Stimulated activated CD8-positive, alpha-beta memory T cell treated with anti-CD3 and anti-CD28 coated beads, Interleukin-7, amount 100 ng/mL, for 24 hours (primary cell): ENCODE results near the gene CD300LG.
"Not testable (repeated sequence)": the region's sequence is repeated elsewhere in the genome, so short reads cannot be mapped to it uniquely, and the experiment has no call there.

ENCODE experiments used
- DNase-seq: peaks from one replicate; pipeline ENCODE4 v3.0.0-alpha.2; 2020; ENCODE audit warnings: low read depth

The CD300LG gene

GRCh38 chr17:43854498-43854897, 7.5 kb downstream of the CD300LG start:
- no peak for DNase-seq

GRCh38 chr17:43855061-43855460, 8.1 kb downstream of the CD300LG start:
- no peak for DNase-seq

DNA sequence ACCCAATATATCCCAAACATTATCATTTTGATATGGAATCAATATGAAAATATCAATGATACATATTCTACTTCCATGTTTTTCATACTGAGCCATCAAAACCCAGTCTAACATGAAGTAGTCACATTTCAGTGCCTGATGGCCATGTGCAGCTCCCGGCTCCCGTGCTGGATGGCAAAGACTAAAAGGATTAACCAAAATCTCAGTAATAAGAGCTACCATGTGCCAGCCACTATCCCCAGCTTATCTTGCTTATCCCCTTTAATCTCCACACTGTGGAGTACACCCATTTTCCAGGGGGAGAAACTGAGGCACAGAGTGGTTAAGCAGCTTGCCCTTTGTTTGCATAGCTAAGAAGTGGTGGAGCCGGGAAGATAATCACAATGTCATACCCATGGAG, 9.2 kb downstream of the CD300LG start:
- no peak for DNase-seq

GRCh38 chr17:43857141-43857540, 10.2 kb downstream of the CD300LG start:
- no peak for DNase-seq

- DNase-seq = no peak
These were observed 11.1 kb downstream of the CD300LG start for GRCh38 chr17:43857957-43858600.

- DNase-seq = no peak
These were observed 13.2 kb downstream of the CD300LG start for GRCh38 chr17:43860077-43860725.

DNA sequence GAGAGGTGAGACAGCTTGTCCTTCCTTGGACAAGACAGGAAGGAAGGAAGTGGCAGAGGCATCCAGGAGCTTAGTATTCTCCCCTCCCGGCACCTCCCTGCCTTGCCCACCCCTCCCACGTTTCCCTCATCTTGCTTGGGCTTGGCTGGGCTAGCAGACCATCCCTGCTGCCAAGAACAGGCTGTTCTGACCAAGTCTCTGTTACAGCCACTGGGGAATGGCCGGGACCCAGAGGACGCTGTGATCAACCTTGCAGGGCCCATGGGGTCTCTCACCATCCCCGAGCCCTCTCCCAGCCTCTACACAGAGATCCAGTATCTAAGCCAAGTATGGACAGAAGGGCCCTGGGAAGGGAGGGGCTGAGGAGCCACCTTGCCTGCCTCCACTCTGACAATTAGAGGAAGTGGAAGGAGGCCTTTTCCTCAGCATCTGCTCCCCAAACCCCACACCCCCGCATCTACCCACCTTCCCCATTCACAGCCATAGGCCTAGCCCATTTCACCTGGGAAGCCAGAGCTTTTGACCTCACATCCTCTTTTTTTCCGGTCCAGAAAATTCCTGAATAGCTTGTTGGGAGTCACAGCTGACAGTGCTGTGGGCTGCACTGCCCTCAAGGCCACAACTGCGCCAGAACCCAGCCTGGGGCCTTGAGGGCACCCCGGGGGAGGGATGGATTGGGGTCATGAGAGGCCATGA, 14.1 kb downstream of the CD300LG start:
- DNase-seq = no peak

DNA sequence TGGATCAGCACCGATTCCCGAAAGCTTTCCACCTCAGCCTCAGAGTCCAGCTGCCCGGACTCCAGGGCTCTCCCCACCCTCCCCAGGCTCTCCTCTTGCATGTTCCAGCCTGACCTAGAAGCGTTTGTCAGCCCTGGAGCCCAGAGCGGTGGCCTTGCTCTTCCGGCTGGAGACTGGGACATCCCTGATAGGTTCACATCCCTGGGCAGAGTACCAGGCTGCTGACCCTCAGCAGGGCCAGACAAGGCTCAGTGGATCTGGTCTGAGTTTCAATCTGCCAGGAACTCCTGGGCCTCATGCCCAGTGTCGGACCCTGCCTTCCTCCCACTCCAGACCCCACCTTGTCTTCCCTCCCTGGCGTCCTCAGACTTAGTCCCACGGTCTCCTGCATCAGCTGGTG, 15.0 kb downstream of the CD300LG start:
- DNase-seq = no peak

GRCh38 chr17:43864161-43864984, 17.4 kb downstream of the CD300LG start:
- DNase-seq = no peak

- no peak for DNase-seq
These were observed 21.4 kb downstream of the CD300LG start for GRCh38 chr17:43868226-43868994.

GRCh38 chr17:43869031-43869430, 22.1 kb downstream of the CD300LG start:
- DNase-seq = not testable (repeated sequence)

DNA sequence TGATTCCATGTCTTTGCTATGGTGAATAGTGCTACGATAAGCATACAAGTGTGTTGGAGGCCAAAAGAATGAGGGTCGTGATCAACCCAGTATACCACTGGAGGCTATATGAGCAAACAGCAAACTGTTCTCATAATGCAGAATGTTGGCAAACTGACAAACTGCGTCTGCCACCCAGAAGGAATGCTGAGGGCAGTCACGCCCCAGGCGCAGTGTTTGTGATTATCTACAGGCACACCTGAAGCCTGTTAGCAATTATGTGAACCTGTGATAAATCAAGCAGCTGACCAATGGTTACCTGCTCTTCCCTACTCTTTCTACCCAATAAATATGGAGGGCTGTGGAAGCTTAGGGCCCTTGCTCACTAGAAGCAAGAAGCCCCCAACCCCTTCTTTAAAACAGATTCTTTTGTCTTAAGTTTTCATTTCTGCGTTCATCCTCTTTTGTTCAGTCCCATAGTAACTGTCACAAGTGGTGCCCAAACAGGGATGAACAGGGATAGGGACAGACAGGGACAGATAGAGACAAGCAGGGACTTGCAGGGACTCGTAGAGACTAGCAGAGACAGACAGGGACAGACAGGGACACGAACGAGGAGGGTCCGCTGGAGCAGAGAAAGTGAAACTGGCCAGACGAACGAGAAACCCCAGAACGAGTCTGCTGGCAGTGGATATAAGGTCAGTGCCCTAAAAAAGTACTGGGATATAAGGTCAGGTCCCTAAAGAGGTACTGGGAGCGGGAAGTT, 25.1 kb downstream of the CD300LG start:
- DNase-seq = no peak

DNA sequence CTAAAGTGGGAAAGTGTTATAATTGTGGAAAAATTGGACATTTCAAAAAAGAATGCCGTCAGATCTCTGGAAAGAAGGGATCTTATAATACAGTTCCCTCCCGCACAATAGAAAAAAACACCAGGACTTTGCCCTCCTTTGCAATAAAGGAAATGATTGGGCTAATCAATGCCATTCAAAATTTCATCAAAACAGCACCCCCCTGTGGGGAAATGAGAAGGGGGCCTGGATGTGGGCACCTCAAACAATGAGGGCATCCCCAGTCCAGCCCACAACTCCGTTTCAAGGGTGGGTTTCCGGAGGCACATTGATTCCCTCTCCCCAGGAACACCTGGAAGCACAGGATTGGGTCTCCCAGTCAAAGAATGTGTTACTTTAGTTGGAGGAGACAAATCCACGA, 26.1 kb downstream of the CD300LG start:
- no peak for DNase-seq

DNA sequence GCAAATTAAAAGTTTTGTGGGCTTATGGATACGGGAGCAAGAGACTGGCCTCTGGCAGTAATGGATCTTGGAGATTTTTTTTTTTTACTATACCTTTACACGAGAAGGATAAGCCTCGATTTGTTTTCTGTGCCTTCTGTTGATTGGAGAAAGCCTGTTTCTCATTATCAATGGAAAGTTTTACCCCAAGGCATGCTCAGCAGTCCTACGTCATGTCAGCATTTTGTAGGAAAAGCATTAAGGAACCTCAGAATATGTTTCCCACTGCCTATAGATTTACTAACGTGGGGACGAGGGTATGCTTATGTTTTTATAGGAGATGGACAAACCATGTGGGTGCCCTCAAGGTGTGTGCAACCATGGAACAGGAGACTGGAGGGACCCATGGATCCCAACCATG, 26.8 kb downstream of the CD300LG start:
- DNase-seq = no peak

DNA sequence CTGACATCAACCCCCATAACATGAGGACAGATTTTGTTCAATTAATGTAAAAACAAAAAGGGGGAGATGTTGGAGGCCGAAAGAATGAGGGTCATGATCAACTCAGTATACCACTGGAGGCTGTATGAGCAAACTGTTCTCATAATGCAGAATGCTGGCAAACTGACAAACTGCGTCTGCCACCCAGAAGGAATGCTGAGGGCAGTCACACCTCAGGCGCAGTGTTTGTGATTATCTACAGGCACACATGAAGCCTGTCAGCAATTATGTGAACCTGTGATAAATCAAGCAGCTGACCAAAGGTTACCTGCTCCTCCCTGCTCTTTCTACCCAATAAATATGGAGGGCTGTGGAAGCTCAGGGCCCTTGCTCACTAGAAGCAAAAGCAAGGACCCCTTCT, 27.3 kb downstream of the CD300LG start:
- no peak for DNase-seq

GRCh38 chr17:43875476-43876147, 28.6 kb downstream of the CD300LG start:
- DNase-seq = no peak

DNA sequence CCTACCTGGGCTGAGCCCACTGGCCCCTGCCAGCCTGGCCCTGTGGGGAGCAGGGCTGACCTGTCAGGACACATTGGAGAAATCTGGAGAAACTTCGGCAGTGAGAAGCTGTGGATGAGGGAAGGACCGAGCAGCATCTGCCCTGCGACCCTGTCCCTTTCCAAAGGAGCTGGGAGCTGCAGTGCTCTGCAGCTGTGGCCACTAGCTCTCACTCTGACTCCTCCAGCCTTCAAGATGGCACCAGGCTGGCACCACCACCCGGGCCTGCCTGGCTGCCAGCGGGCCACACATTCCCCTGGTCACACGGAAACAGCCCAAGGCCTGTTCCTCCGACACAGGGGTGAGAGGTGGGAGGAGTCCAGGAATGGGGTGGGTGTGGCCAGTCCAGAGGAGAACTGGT, 30.1 kb downstream of the CD300LG start:
- no peak for DNase-seq

DNA sequence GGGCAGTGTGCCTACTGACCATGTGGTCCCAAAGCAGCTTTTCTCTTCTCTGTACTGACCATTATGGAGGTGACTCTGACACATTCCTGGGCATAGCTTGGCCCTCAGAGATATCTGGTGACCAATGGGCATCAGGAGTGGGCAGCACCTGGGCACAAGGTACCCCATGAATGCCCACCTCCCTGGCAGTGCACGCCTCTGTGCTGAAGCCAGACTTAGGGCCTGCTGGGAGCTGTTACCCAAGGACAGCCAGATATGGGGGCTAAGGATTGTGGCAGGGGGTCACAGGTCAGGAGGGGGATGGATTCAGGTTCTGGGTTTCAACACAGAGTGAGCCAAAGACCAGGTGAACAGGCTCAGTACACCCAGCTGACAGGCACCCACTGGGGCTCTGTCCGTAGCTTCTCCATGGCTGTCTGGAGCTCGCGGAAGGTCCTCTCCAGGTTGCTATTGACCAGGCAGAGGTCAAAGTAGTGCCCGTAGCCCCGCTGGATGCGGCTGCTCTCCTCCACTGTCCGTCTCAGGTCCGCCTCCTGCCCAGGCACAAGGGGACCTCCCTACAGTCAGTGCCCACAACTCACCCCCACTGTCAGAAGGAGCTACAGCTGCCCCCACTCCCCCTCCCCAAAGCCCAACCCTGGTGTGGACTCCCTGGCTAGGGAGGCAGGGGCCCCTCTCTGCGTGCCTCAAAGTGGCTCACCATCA, 30.6 kb downstream of the CD300LG start:
- no peak for DNase-seq

- peak; percentile 60 for DNase-seq
These were observed 31.5 kb downstream of the CD300LG start for GRCh38 chr17:43878260-43879175.
